IPS-18a (cell line): ENCODE data around the gene KRTAP10-8.
"Not testable (repeated sequence)": the region's sequence is repeated elsewhere in the genome, so short reads cannot be mapped to it uniquely, and the experiment has no call there.

Source experiments
- H3K27ac ChIP-seq: one replicate; pipeline ENCODE4 v1.5.1; 2013; ENCODE audit warnings: low read length
- H3K27me3 ChIP-seq: one replicate; pipeline ENCODE4 v1.6.1; 2013; ENCODE audit warnings: mild to moderate bottlenecking, low read length; ENCODE audit not compliant: control insufficient read depth, insufficient read depth
- H3K36me3 ChIP-seq: one replicate; pipeline ENCODE4 v1.6.1; 2013; ENCODE audit warnings: low read depth, low read length; ENCODE audit not compliant: control insufficient read depth
- H3K4me1 ChIP-seq: one replicate; pipeline ENCODE4 v1.6.1; 2013; ENCODE audit warnings: low read depth, low read length; ENCODE audit not compliant: control insufficient read depth
- H3K4me3 ChIP-seq: one replicate; pipeline ENCODE4 v1.5.1; 2013; ENCODE audit warnings: low read length
- H3K9ac ChIP-seq: one replicate; pipeline ENCODE4 v1.6.1; 2013; ENCODE audit warnings: mild to moderate bottlenecking, low read length, moderate library complexity
- H3K9me3 ChIP-seq: one replicate; pipeline ENCODE4 v1.6.1; 2013; ENCODE audit warnings: low read depth, low read length; ENCODE audit not compliant: control insufficient read depth

Gene KRTAP10-8

DNA sequence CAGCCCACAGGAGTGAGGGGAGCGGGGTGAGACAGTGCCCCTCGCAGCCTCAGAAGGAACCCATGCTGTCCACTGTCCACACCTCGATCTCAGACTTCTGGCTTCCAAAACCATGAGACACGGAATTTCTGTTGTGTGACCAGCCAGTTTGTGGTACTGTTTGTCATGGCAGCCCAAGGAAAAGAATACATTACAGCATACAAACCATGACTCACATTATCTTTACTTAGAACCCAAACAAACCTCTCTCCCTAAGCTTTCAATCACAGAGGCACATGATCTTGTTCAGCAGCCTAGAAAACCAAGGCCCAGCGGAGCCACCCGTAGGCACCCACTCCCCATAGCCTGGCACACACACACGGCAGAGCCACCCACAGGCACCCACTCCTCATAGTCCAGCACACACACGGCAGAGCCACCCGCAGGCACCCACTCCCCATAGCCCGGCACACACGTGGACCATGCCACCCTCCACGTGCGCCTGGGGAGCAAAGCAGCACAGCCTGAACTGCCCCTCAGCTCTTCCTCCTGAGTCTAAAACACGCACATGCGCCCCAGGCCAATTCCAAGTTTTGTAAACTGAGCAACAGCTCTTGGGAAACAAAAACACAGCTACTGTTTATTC is 38.8 kb upstream of the KRTAP10-8 start:
- H3K4me3 ChIP-seq, result no peak overlapping the region
- H3K27ac ChIP-seq, result no peak overlapping the region
- H3K36me3 ChIP-seq, result no peaks in the 10 kb centered on the region
- H3K27me3 ChIP-seq, result no peaks in the 10 kb centered on the region
- no peak overlapping the region for H3K9ac ChIP-seq
- no peaks in the 10 kb centered on the region for H3K4me1 ChIP-seq
- H3K9me3 ChIP-seq, result peaks cover 10% of the 10 kb centered on the region

GRCh38 chr21:44573630-44574456 is 38.0 kb upstream of the KRTAP10-8 start, which contains the start of gene KRTAP10-4:
KRTAP10-4 (plus strand) TSS chr21:44573729; CDS start chr21:44573759, 30 bp downstream.
- H3K9ac ChIP-seq, H3K9me3 ChIP-seq, H3K4me1 ChIP-seq, H3K4me3 ChIP-seq, H3K27ac ChIP-seq, H3K36me3 ChIP-seq, H3K27me3 ChIP-seq: not testable (repeated sequence)

DNA sequence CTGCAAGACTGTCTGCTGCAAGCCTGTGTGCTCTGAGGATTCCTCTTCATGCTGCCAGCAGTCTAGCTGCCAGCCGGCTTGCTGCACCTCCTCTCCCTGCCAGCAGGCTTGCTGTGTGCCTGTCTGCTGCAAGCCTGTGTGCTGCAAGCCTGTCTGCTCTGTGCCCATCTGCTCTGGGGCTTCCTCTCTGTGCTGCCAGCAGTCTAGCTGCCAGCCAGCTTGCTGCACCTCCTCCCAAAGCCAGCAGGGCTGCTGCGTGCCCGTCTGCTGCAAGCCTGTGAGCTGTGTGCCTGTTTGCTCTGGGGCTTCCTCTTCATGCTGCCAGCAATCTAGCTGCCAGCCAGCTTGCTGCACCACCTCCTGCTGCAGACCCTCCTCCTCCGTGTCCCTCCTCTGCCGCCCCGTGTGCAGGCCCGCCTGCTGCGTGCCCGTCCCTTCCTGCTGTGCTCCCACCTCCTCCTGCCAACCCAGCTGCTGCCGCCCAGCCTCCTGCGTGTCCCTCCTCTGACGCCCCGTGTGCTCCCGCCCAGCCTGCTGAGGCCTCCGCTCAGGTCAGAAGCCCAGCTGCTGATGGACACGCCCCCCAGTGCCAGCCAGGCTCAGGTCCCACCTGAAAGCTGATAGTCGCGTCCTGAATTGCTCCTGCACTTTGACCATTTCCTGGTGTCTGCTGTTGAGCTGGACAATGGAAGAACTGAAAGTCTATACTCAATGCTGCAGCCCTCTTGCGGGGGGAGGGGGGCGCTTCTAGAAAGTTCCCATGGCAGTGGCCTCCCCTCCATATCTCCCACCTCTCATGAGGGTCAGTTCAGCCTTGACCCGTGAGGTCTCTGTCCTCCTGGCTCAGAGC is 37.2 kb upstream of the KRTAP10-8 start:
- no peaks in the 10 kb centered on the region for H3K27me3 ChIP-seq
- no peaks in the 10 kb centered on the region for H3K4me1 ChIP-seq
- no peak overlapping the region for H3K4me3 ChIP-seq
- no peaks in the 10 kb centered on the region for H3K36me3 ChIP-seq
- no peak overlapping the region for H3K27ac ChIP-seq
- H3K9ac ChIP-seq, result no peak overlapping the region
- H3K9me3 ChIP-seq, result peaks cover 10% of the 10 kb centered on the region

DNA sequence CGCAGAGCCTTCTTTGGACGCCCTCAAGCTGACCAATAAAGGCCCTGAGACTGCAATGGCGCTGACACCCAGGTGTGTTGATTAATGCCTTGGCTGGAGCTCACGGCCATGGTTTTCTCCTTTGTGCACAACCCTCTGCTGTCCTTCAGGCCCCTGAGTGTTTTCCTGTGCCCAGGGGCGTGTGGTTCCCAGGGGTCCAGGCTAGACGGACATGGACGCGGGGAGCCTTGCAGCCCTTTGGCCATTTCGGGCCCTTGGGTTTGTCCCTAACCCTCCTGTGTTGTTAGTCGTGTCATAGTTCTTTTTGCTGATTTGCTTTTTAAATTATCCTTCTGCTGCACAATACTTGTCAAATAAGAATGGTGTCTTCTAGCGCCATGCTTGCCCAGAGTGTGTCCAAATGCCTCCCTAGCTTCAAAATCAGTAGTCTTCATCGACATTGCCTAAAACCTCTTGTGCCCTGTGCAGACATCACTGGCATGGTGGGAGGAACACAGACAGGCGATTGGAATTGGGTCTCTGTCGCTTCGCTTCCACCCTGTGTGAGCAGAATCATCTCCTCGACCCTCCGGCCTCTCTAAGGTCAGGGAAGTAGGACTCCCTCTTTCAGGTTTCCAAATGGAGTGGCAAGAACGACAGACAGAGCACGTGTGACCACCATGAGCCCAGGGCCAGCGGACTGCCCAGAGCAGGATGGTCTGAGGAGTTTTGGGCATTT is 36.4 kb upstream of the KRTAP10-8 start:
- peaks cover 10% of the 10 kb centered on the region for H3K9me3 ChIP-seq
- no peak overlapping the region for H3K9ac ChIP-seq
- H3K27me3 ChIP-seq, result no peaks in the 10 kb centered on the region
- H3K36me3 ChIP-seq, result no peaks in the 10 kb centered on the region
- no peak overlapping the region for H3K27ac ChIP-seq
- no peak overlapping the region for H3K4me3 ChIP-seq
- H3K4me1 ChIP-seq, result no peaks in the 10 kb centered on the region

- peaks cover 10% of the 10 kb centered on the region for H3K9me3 ChIP-seq
- no peaks in the 10 kb centered on the region for H3K4me1 ChIP-seq
- H3K4me3 ChIP-seq, result no peak overlapping the region
- H3K36me3 ChIP-seq, result no peaks in the 10 kb centered on the region
- H3K9ac ChIP-seq, result no peak overlapping the region
- H3K27me3 ChIP-seq, result no peaks in the 10 kb centered on the region
- no peak overlapping the region for H3K27ac ChIP-seq
These were observed 35.9 kb upstream of the KRTAP10-8 start for GRCh38 chr21:44576025-44576420.

DNA sequence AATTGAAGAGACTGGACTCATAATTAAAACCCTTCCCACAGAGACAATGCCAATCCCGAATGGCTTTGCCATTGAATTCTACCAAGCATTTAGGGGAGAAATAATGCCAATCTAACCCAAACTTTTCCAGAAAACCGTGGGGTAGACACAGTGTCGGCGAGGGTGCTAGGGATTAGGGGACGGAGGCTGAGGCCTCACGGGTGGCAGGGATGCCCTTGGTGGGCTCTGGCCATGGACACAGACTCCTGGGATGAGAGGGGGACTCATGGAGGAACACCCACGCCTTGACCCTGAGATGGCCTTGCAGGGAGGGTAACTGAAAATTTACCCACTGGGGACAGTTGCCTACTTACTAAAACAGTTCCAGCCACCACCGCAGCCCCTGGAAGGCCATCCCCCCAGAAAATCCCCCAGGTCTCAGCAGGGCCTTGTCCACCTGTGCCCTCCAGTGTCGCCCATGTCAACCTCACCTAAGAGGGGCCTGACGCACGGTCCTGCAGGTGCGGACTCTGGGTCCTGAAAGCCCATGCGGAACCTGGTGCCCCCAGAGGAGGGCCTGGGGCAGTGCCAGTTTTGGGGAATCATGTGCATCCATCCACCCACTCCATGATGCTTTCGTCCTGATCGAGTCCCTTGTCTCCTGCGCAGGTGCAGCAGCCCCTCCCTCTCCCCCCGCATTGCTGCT is 33.4 kb upstream of the KRTAP10-8 start:
- H3K36me3 ChIP-seq, result no peaks in the 10 kb centered on the region
- H3K27me3 ChIP-seq, result no peaks in the 10 kb centered on the region
- H3K27ac ChIP-seq, result no peak overlapping the region
- H3K4me1 ChIP-seq, result no peaks in the 10 kb centered on the region
- H3K9ac ChIP-seq, result no peak overlapping the region
- H3K4me3 ChIP-seq, result no peak overlapping the region
- H3K9me3 ChIP-seq, result peaks cover 10% of the 10 kb centered on the region

GRCh38 chr21:44579056-44579832 is 32.6 kb upstream of the KRTAP10-8 start:
- H3K36me3 ChIP-seq, result no peaks in the 10 kb centered on the region
- no peak overlapping the region for H3K9ac ChIP-seq

DNA sequence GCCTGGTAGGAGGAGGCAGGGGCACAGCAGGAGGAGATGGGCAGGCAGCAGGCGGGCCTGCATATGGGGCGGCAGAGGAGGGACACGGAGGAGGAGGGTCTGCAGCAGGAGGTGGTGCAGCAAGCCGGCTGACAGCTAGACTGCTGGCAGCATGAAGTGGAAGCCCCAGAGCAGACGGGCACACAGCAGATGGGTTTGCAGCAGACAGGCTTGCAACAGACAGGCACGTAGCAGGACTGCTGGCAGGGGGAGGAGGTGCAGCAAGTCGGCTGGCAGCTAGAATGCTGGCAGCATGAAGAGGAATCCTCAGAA is 32.1 kb upstream of the KRTAP10-8 start:
- Histone ChIP-seq H3K9ac (no peak overlapping the region), H3K4me3 (no peak overlapping the region), H3K36me3 (no peaks in the 10 kb centered on the region), H3K27ac (no peak overlapping the region), H3K4me1 (no peaks in the 10 kb centered on the region), H3K9me3 (peaks cover 10% of the 10 kb centered on the region), H3K27me3 (no peaks in the 10 kb centered on the region)

More at GRCh38 chr21:44579056-44579832, 32.6 kb upstream of the KRTAP10-8 start:
- no peaks in the 10 kb centered on the region for H3K27me3 ChIP-seq
- H3K4me3 ChIP-seq, result no peak overlapping the region
- no peaks in the 10 kb centered on the region for H3K4me1 ChIP-seq
- H3K9me3 ChIP-seq, result peaks cover 10% of the 10 kb centered on the region
- H3K27ac ChIP-seq, result no peak overlapping the region

GRCh38 chr21:44580231-44580821 is 31.6 kb upstream of the KRTAP10-8 start, which contains the start of gene KRTAP10-5:
KRTAP10-5 (minus strand) TSS chr21:44580604; CDS start chr21:44580578, 26 bp downstream.
- not testable (repeated sequence) for H3K27ac ChIP-seq, H3K36me3 ChIP-seq, H3K4me1 ChIP-seq, H3K9me3 ChIP-seq, H3K4me3 ChIP-seq, H3K9ac ChIP-seq, H3K27me3 ChIP-seq

- H3K4me3 ChIP-seq, result no peak overlapping the region
- no peaks in the 10 kb centered on the region for H3K36me3 ChIP-seq
- H3K9me3 ChIP-seq, result peaks cover 10% of the 10 kb centered on the region
- no peak overlapping the region for H3K9ac ChIP-seq
- H3K27me3 ChIP-seq, result no peaks in the 10 kb centered on the region
- no peaks in the 10 kb centered on the region for H3K4me1 ChIP-seq
- H3K27ac ChIP-seq, result no peak overlapping the region
These were observed 30.7 kb upstream of the KRTAP10-8 start for GRCh38 chr21:44581158-44581557.
